Gastrocnemius medialis (tissue), 4 donors: ENCODE results near the gene ZNF322. TPM values are rescaled to one million over a fixed set of nuclear protein-coding genes. Genes with fewer than 3 reads are reported as not detected.

Experiments
- ATAC-seq, 2 donors: fragments of 150-250 bp; one replicate each; pipeline ENCODE4 v1.9.1; 2016
- DNase-seq, 2 donors: peaks; one replicate each; pipeline ENCODE4 v3.0.0-alpha.2; 2019
- H3K27ac ChIP-seq, 4 donors: fragments of 200-600 bp; sonication (generic); 1 replicate in 1 of 4; 2 replicates in 3 of 4; pipeline ENCODE4 v1.5.1; 2016 to 2018; ENCODE audit warnings: mild to moderate bottlenecking in 2 of 4, moderate library complexity in 1 of 4
- H3K27me3 ChIP-seq, 3 donors: fragments of 200-600 bp; sonication (generic) in 2 of 3; 1 replicate in 1 of 3; 2 replicates in 2 of 3; pipeline versions ENCODE4 v1.5.1 to v1.6.0; 2016 to 2019; ENCODE audit warnings: mild to moderate bottlenecking in 1 of 3, moderate library complexity in 1 of 3
- H3K36me3 ChIP-seq, 2 donors: fragments of 200-600 bp; sonication (generic) in 1 of 2; one replicate each; pipeline ENCODE4 v1.5.1; 2017 to 2018
- H3K4me1 ChIP-seq, 2 donors: fragments of 200-600 bp; sonication (generic) in 1 of 2; one replicate each; pipeline ENCODE4 v1.5.1; 2016 to 2017; ENCODE audit warnings: mild to moderate bottlenecking in 2 of 2
- H3K4me3 ChIP-seq, 4 donors: fragments of 200-600 bp; sonication (generic) in 3 of 4; 1 replicate in 1 of 4; 2 replicates in 3 of 4; pipeline ENCODE4 v1.5.1; 2016 to 2019; ENCODE audit warnings: mild to moderate bottlenecking in 2 of 4
- H3K9me3 ChIP-seq, 3 donors: fragments of 200-600 bp; sonication (generic) in 2 of 3; 1 replicate in 1 of 3; 2 replicates in 2 of 3; pipeline ENCODE4 v1.5.1; 2016 to 2019
- CTCF ChIP-seq, 5 experiments: fragments of 450-650 bp in 3 of 5; fragments of 200-600 bp in 2 of 5; sonication (generic) in 2 of 5; IDR thresholded peaks in 4 of 5; conservative IDR thresholded peaks in 1 of 5; 1 replicate in 4 of 5; 2 replicates in 1 of 5; pipeline ENCODE4 v1.5.1; 2016 to 2019; ENCODE audit warnings: antibody characterized with exemption in 5 of 5, mild to moderate bottlenecking in 3 of 5, moderate library complexity in 3 of 5
- POLR2A ChIP-seq, 2 donors: fragments of 450-650 bp; IDR thresholded peaks; one replicate each; pipeline ENCODE4 v1.6.1; 2017; ENCODE audit warnings: antibody characterized with exemption in 2 of 2, mild to moderate bottlenecking in 2 of 2, moderate library complexity in 2 of 2
- in situ Hi-C, 4 donors: fragments of 200-750 bp; cut with MboI; loops; one replicate each; pipeline versions ENCODE4 v1.15.0 to v1.8.0; 2017; ENCODE audit warnings: low sequenced_read_pairs in 4 of 4
- intact Hi-C: fragments of 100-400 bp; cut with DNase I; formaldehyde crosslinking; loops from one replicate; pipeline ENCODE4 v1.15.1; 2023; ENCODE audit warnings: low total_unique reads
- total RNA-seq, 4 donors: library from RNA; depleted of rRNA; stranded (reverse); fragments of >200 nt; gene quantifications; one replicate each; pipeline versions ENCODE4 v1.1.0 to v1.2.3, GENCODE V29; 2016

Gene ZNF322
- total RNA-seq, 4 donors from 2014 or later, result 5.1 to 10.8 (median 8.7) TPM

- in situ Hi-C loops (loop anchor here in 1 of 4 donors (10.0 kb wide), 1 partner anchor 475 kb away; no protein-coding TSS in a partner anchor), intact Hi-C loops (no loop called here)
- ATAC-seq (no peak), DNase-seq (no peak)
- H3K27ac ChIP-seq, result no peak overlapping the region
- TF ChIP-seq CTCF (IDR thresholded peaks at IDR 0.05 in 4 of 5, conservative IDR thresholded peaks at IDR 0.05 in 1 of 5), result no peak
- no peak for TF ChIP-seq POLR2A (IDR thresholded peaks at IDR 0.05)
- H3K9me3 ChIP-seq, result no peaks in the 10 kb centered on the region
- peaks cover 18 to 23% (median 21%) of the 10 kb centered on the region in 3 donors for H3K27me3 ChIP-seq
- no peaks in the 10 kb centered on the region for H3K36me3 ChIP-seq
- peaks cover 0 to 10% of the 10 kb centered on the region in 2 donors for H3K4me1 ChIP-seq
- no peak overlapping the region for H3K4me3 ChIP-seq
Observed at GRCh38 chr6:26609463-26609862, 50.1 kb downstream of the ZNF322 start.

- ATAC-seq (peak in 1 of 2 donors; percentile 53), DNase-seq (no peak)
- H3K27me3 ChIP-seq, result peaks cover 3 to 6% (median 4%) of the 10 kb centered on the region in 3 donors
- no peaks in the 10 kb centered on the region for H3K4me1 ChIP-seq
- H3K9me3 ChIP-seq, result no peaks in the 10 kb centered on the region
- in situ Hi-C loops (loop anchor here in 1 of 4 donors (10.0 kb wide), 1 partner anchor 477 kb away; no protein-coding TSS in a partner anchor), intact Hi-C loops (loop anchor here (2.0 kb wide), 1 partner anchor 471 kb away; no protein-coding TSS in a partner anchor)
- TF ChIP-seq POLR2A (IDR thresholded peaks at IDR 0.05), result no peak
- TF ChIP-seq CTCF (IDR thresholded peaks at IDR 0.05 in 4 of 5, conservative IDR thresholded peaks at IDR 0.05 in 1 of 5), result peak; percentile 6 to 56 (median 38)
- H3K27ac ChIP-seq, result no peak overlapping the region
- H3K4me3 ChIP-seq, result peak overlapping the region in 1 of 4 donors; percentile 4
- H3K36me3 ChIP-seq, result no peaks in the 10 kb centered on the region
Observed at GRCh38 chr6:26607434-26608230, 51.9 kb downstream of the ZNF322 start.

- in situ Hi-C loops, result loop anchor here in 1 of 4 donors (10.0 kb wide), 1 partner anchor 480 kb away; no protein-coding TSS in a partner anchor
- TF ChIP-seq CTCF (IDR thresholded peaks at IDR 0.05 in 4 of 5, conservative IDR thresholded peaks at IDR 0.05 in 1 of 5) (no peak), POLR2A (IDR thresholded peaks at IDR 0.05) (no peak)
- DNase-seq, result no peak
Observed at GRCh38 chr6:26604797-26605196, 54.7 kb downstream of the ZNF322 start.

GRCh38 chr6:26604026-26604425, 55.5 kb downstream of the ZNF322 start:
- H3K4me1 ChIP-seq, result no peaks in the 10 kb centered on the region
- no peak for TF ChIP-seq POLR2A (IDR thresholded peaks at IDR 0.05)
- TF ChIP-seq CTCF (IDR thresholded peaks at IDR 0.05 in 4 of 5, conservative IDR thresholded peaks at IDR 0.05 in 1 of 5), result no peak
- no peak for DNase-seq
- no peaks in the 10 kb centered on the region for H3K9me3 ChIP-seq
- H3K27me3 ChIP-seq, result no peaks in the 10 kb centered on the region
- ATAC-seq, result no peak
- no peak overlapping the region for H3K4me3 ChIP-seq
- no peak overlapping the region for H3K27ac ChIP-seq
- in situ Hi-C loops (loop anchor here in 1 of 4 donors (10.0 kb wide), 1 partner anchor 481 kb away; no protein-coding TSS in a partner anchor), intact Hi-C loops (no loop called here)
- peaks cover 0 to 12% of the 10 kb centered on the region in 2 donors for H3K36me3 ChIP-seq

More at GRCh38 chr6:26604797-26605196, 54.7 kb downstream of the ZNF322 start:
- Histone ChIP-seq H3K36me3 (peaks cover 0 to 4% of the 10 kb centered on the region in 2 donors), H3K27me3 (no peaks in the 10 kb centered on the region), H3K9me3 (no peaks in the 10 kb centered on the region), H3K4me3 (no peak overlapping the region), H3K4me1 (no peaks in the 10 kb centered on the region), H3K27ac (no peak overlapping the region)
- intact Hi-C loops, result no loop called here
- no peak for ATAC-seq
